ENCODE measurements around the gene BTG4.

DNA sequence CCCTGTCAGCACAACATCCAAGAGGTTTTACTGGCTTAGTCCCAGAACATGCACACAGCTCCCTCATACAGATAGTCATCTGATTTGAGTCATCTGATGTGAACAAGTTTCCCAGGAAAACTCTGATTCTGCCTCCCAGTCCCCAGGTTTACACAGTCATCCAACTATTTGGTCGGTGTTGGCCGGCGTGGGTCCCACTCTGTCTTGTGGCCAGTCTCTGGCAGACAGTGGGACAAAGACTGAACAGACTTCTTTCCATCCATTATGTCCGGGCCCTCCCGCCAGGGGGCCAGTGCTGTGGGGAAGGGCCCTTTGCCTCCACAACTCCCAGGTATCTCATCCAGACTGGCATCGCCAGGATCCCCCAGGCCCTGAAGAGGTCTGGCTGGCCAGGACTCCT lies 60.0 kb downstream of the BTG4 start:
- TF ChIP-seq, protein P1, sequence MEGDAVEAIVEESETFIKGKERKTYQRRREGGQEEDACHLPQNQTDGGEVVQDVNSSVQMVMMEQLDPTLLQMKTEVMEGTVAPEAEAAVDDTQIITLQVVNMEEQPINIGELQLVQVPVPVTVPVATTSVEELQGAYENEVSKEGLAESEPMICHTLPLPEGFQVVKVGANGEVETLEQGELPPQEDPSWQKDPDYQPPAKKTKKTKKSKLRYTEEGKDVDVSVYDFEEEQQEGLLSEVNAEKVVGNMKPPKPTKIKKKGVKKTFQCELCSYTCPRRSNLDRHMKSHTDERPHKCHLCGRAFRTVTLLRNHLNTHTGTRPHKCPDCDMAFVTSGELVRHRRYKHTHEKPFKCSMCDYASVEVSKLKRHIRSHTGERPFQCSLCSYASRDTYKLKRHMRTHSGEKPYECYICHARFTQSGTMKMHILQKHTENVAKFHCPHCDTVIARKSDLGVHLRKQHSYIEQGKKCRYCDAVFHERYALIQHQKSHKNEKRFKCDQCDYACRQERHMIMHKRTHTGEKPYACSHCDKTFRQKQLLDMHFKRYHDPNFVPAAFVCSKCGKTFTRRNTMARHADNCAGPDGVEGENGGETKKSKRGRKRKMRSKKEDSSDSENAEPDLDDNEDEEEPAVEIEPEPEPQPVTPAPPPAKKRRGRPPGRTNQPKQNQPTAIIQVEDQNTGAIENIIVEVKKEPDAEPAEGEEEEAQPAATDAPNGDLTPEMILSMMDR (IDR thresholded peaks at IDR 0.05), result no peak
- TF ChIP-seq EP300 (IDR thresholded peaks at IDR 0.05), result no peak

Measured in sigmoid colon (tissue), 4 donors.